DMS79 (cell line): ENCODE measurements around the gene CEP41.
A peak's percentile ranks its signal among the peaks of the same experiment; 100 is the strongest.

Experiments
- DNase-seq: peaks from one replicate; lab custom pipeline; 2025; lab: John Stamatoyannopoulos, UW

The CEP41 gene

GRCh38 chr7:130369110-130369711, 71.6 kb downstream of the CEP41 start:
- DNase-seq: no peak

DNA sequence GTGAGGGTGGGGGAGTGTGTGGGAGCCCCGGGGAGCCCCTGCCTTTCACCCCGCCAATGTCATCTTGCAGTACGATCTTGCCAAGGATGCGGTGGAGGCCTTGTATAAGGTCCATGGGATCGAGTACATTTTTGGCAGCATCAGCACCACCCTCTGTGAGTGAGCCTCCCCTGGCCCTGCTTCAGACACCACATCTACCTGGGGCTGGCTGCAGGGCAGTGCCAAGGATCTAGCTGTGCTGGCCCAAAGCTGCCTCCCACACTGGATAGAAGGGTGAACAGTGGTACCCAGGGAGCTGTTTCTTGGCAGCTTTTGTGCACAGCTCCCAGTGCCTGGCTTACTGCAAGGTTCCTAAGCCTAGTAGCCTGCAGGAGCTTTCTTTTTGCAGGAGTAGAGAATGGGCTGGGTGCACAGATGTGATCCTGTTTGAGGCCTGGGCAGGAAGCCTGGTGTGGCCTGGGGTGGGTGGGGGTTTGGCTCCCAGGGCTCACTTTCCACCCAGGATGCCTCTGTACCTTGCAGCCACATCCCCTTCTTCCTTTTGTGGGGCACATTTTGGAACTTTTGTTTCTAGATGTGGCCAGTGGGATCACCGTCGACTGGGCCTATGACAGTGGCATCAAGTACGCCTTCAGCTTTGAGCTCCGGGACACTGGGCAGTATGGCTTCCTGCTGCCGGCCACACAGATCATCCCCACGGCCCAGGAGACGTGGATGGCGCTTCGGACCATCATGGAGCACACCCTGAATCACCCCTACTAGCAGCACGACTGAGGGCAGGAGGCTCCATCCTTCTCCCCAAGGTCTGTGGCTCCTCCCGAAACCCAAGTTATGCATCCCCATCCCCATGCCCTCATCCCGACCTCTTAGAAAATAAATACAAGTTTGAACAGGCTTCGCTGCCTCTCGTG, 72.7 kb downstream of the CEP41 start:
- no peak for DNase-seq

DNA sequence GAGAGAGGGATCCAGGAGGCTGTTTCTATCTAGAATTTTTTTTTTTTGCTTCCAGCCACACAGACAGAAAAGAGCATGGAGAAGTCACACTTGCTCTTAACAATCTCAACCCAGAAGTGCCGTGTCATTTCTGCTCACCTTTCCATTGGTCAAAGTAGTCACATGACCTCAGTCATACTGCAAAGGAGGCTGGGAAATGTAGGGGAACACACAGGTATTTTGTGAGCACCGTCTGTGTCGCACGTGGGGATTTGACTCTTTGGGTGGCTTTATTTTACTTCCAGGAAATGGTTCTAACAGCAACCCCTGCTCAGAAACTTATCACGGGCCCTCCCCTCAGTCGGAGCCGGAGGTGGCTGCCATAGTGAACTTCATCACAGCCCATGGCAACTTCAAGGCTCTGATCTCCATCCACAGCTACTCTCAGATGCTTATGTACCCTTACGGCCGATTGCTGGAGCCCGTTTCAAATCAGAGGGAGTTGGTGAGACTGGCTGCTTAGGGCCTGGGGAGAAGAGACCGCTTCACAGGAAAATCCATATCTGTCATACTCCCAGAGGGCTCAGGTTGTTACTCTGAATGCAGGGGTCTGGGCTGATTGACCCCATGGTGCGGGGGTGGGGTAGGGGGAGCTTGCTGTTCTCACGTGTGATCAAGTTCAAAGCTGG, 73.6 kb downstream of the CEP41 start:
- no peak for DNase-seq

DNA sequence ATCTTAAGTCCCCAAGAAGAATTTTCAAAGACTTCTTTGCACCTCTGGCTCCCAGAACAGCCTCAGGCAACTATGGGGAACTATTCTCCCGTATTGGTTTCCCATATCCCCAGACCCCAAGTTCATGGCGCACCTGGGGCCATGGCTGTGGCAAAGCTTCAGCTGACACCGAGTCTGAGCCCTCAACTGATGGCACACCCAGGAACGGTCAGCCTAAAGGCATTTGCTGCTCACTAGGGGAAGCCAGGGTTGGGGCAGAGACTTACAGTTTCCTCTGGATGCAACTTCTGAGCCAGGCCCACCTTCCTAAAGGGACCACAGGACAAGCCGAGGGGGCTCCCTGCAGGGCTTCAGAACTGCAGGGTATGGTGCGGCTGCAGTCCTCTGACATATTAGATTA, 74.3 kb downstream of the CEP41 start:
- no peak for DNase-seq

- peak; percentile 99 for DNase-seq
Observed at GRCh38 chr7:130365511-130366441, 75.0 kb downstream of the CEP41 start.

- no peak for DNase-seq
Observed at GRCh38 chr7:130365088-130365487, 75.7 kb downstream of the CEP41 start.

- peak; percentile 26 for DNase-seq
Observed at GRCh38 chr7:130364451-130364850, 76.4 kb downstream of the CEP41 start.

DNA sequence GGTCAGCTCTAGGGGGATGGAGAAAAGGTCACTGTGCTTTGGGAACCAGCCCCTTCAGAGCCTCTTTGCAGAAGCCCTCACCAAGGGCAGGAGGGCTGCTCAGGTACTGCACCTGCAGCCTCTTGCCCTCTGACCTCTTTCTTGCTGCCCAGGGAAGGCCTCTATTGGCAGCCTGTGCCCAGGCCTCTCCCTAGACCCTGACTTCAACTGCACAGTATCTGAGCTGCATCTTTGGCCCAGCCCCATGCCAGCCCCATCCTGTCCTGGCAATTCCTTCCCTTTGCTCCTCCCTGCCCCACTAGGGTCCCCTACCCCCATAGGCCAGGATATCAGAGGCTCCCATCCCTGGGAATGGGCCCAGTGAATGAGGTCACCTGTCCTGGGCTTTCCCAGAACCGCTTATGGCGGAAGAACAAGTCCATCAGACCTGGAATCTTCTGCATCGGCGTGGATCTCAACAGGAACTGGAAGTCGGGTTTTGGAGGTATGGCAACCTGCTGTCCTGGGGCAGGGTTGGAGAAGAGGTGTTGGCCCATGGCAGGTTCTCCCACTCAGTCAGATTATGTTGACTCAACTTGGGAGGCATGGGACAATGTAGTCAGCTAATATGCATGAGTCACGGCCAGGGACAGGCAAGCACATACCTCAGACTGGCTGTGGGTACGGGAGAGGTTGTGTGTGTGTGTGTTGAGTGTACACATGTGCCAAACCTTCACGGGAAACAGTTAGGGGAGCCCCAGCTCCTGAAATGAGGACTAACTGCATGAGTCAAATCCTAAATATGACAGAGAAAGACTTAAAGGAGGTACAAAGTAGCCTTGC, 77.6 kb downstream of the CEP41 start:
- DNase-seq: no peak

- no peak for DNase-seq
Observed at GRCh38 chr7:130362251-130362816, 78.5 kb downstream of the CEP41 start.

- no peak for DNase-seq
Observed at GRCh38 chr7:130361681-130362080, 79.1 kb downstream of the CEP41 start.

DNA sequence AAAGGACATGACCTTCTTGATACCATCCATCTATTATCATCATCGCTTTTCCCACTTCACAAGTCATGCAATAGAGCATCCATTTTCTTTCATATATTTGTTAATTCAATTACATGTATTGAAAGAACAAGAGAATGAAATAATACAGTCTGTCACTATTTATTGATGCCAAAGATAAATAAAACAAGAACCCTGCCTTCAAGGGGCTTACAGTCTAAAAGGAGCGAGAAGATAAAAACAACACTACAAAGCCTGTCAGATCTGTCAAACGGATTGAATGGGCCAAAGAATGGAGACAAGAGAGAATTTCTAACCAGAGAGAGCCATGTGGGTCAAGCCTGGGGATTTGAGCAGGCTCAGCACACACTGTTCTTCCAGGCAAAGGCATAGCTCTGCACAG, 80.3 kb downstream of the CEP41 start:
- no peak for DNase-seq

- no peak for DNase-seq
Observed at GRCh38 chr7:130359276-130359857, 81.4 kb downstream of the CEP41 start.

GRCh38 chr7:130358471-130358870, 82.3 kb downstream of the CEP41 start:
- DNase-seq: no peak

DNA sequence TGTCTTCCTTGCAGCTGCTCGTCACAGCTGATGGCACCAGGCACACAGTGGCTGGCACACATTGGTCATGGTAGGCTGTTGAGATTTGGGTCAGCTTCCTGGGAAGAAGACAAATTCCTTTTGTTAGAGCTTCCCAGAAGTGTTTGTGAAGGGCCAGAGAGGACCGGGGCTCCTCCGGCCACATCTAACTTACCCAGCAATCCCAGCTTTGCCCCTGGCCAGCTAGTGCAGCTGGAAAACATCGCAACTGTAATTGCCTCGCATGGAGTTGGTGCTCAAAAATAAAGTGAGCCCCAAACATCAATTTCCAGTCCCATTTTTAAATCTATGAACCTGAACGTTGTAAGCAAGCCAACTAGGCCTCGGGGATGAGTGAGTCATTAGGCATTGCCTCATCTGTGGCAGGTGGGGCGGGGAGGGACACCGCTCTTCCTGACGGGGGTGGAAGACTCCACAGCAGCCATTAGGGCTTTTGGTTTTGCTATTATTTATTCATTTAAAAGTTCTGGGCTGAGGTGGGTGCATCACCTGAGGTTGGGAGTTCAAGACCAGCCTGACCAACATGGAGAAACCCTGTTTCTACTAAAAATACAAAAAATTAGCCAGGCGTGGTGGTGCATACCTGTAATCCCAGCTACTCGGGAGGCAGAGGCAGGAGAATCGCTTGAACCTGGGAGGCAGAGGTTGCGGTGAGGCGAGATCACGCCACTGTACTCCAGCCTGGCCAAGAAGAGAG, 83.8 kb downstream of the CEP41 start:
- peak; percentile 94 for DNase-seq

- peak; percentile 83 for DNase-seq
Observed at GRCh38 chr7:130356121-130356875, 84.5 kb downstream of the CEP41 start.

- DNase-seq: no peak
Observed at GRCh38 chr7:130353196-130353595, 87.6 kb downstream of the CEP41 start.

DNA sequence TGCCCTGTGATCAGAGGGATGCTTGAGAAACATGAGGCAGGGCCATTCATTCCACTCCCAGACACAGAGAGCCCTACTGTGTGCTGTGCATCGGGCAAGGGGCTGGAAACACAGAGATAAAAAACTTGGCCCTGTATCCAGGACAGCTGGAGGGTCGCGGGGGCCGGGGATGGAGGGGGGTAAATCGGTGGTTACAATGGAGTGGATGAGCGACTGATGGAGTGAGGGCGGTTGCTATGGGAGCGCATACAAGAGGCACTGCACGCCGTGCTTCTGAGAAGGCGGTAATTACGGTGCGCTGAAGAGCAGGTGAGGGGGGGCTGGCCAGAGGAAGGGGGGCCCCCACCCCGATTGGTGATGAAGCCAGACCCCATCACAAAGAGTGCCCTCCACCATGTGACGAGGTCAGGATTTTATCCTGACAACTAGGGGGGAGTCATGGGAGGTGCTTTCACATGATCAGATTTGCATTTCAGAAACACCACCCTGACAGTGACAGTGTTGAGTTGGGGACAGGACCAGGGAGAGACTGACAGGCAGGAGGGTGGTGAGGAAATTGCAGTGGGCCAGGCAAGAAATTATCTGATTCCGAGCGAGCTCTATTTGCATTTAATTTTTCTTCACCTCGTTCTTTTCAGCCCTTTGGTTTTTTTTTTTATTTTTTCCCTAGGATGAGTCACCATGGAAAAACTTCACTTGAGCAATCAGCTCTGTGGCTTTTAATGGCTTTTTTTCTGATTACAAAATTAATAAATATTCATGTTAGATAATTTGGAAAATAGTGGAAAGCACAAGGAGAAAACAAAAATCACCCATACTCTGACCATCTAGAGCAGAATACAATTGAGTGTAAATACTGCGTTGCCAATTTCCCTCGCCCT, 88.4 kb downstream of the CEP41 start:
- peak; percentile 95 for DNase-seq

- DNase-seq: no peak
Observed at GRCh38 chr7:130351791-130352090, 89.1 kb downstream of the CEP41 start.
